HG03097 (cell line): Measurements from ENCODE around the gene EFTUD2.

ENCODE experiments used
- ATAC-seq: cut with Tn5 transposase; IDR thresholded peaks from one replicate; pipeline ENCODE4 v1.9.1; 2021; ENCODE audit not compliant: unreplicated experiment, low FRiP score

The EFTUD2 gene

DNA sequence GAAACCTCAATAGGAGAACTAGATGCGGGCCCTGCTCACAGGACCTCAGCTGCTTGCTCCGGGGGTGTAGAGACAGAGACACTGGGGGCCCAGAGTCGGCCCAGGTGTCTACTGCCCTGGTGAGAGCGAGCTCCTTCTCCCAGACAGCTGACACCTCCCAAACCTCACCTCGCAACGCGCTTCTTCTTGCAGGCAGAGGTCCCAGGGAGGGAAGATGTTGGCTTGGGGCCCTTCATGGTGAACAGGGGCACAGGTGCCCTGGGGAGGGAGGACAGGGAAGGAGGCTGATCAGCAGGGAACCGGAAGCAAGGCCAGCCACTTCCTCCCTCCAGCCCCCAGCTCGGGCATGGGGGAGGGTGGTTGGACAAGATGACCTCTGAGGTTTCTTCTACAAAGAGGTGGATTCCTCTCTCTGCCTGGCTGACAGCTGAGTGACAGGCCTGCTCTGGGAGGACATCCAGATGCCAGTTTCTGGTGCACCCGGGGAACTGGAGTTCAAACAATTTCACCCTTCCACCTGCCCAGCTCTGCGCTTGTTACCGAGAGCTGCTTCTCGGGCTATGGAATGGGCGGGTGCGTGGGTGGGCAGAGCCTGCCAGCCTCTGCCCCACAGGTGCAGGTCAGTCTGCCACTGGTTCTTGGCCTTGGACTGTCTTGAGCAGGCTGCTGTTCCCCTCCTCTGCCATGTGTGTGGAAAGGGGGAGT lies 27.7 kb upstream of the EFTUD2 start:
- ATAC-seq: no peak

DNA sequence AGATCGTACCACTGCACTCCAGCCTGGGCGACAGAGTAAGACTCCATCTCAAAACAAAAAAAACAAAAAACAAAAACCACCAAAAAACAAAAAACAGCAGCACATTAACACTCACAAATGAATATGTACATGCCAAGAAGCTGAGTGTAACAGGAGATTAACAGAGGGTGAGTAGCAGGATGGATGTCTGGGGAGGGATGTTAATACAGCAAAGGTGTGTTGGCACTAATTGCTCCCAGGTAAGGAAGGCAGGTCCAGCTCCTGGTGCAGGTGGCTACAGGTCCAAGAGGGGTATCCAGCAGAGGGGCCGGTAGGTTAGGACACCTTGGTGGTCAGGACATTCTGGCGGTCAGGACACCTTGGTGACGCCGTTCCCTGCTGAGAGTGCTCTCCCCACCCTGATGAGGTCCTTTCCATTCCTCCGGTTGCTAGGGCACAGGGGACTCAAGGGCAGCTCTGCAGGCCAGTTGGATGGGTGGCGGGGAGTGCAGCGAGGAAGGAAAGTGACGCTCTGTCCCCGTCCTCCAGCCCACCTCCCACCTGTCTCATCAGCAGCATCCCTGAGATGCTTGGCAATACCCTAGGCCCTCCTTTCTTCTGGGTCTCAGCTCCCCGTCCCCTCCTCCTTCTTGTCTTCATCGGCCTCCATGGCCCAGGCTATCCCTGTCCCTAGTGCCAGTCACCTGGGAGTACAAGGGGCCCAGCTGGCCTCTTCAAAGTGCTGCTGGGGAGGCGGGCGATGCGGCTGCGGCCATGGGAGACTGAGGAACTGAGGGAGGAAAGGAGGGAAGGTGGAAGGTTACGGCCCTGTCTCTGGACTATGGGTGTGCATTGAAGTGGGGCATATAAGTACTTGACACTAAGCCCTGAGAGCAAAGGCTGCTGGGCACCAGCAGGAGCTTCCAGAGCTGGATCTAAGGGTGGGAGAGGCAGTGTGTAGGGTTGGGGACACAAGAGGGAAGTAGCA lies 26.8 kb upstream of the EFTUD2 start:
- no peak for ATAC-seq

DNA sequence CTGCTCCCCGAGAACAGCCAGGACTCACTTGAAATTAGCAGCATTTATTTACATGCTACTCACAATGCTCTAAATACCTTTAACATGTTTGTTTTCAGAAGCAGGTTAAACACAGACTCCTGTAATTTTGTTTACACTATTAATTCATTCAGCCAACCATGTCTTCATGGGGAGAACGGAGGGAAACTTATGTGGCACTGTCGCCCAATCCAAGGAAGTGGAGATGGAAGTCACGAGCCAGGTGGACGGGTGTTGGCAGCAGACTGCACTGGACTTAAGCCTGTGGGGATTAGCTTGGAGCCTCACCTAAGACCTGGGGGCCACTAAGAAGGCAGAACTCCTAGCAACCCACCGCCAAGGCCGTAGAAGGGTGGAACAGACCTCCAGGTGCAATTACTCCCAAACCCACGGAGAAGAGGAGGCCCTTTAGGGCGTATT lies 24.9 kb upstream of the EFTUD2 start:
- ATAC-seq: no peak

DNA sequence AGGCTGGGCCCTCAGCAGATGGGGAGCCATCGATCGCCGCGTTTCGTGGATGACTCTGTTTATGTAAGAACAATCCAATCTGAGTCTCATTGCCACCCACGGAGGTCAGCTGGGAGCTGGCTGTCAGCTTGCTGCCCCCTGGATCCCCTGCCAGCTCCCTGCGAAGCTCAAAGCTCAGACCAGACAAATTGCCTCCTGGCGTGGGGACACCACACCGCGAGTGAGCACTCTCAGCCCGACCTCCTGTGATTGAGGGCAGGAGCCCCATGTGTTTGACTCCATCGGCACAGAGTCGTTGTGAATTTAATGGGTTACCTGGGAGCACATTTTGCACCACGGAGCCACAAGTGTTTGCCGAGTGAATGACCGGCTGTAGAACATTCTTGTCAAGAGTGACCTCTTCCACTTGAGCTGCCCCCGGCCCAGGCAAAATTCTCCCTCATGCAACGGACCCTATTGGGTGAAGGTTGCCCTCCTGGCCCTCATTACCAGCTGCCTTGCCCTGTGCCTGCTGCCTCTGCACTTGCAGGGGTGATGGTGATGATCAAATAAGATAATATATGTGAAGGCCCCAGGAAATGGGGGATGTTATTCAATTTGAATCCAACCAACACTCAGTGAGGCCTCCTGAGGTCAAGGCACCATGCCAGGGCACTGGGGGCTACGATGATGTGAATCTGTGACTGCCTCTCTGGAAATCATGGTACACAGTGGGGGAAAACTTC lies 23.7 kb upstream of the EFTUD2 start:
- no peak for ATAC-seq

DNA sequence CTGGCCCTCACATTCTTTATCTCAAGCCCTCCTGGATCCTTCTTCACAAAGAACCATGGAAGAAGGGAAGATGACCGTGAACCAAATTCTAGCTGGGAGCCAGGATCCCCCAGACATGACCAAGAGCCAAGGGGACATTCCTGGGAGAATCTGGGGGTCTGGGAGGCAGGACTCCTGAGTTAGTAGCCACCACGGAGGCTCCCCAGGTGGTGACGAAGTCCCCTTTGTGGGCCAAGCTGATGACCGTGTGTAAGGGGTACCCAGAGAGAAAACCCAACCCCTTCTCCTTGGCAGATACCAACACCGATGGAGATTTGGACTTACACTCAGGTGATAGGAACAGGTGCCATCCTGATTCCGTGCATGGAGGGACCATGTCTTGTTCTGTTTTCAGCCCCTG lies 22.9 kb upstream of the EFTUD2 start:
- ATAC-seq: no peak

DNA sequence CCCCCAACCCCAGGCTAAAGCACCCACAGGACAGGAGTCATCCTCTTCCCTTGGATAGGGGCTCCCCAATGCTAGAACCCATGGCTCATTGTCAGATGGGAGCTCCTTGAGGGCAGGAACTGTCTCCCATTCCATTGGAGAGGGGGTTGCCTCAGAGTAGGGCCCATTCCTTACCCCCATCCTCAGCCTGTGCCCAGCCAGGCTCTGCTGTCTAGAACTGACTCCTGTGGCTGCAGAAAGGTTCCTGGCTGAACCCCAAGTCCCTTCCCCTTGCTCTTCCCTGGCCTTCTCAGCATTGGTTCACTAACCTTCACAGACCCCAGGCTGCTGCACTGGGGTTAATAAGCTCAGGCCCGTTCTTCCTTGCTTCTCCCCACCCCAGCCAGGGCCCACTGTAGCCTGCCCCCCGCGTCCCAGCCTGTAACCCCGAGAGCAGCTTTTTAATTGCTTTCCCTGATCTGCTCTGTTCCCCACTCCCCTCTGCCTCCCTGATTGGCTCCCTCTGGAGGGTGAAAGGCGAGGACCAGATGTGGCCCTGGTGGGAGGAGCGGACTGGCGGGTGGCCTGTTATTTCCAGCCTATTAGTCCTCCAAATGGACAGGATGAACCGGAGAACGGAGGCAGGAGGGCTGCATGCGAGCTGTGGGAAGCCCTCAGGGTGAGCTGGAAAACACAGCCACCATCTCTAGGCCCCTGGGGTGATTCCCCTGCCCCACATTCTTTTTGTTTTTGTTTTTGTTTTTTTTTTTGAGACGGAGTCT lies 22.1 kb upstream of the EFTUD2 start:
- no peak for ATAC-seq

DNA sequence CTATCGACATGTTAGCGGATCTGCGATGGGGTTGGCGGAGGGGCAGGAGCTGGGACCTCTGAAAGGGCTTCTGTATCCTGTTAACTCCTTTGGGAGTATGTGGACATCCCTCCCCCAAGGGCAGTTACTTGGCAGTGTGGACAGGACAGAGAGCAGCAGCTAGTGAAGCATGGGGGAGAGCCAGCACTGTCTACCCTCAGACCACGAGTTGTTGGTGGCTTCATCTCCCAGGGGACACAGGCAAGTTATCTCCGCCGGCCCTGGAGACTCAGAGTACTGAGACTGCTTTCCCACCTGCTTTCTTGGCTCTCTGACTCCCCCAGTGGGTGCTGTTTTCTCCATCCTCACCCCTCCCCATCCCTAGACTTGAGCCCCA lies 21.3 kb upstream of the EFTUD2 start:
- ATAC-seq: no peak

DNA sequence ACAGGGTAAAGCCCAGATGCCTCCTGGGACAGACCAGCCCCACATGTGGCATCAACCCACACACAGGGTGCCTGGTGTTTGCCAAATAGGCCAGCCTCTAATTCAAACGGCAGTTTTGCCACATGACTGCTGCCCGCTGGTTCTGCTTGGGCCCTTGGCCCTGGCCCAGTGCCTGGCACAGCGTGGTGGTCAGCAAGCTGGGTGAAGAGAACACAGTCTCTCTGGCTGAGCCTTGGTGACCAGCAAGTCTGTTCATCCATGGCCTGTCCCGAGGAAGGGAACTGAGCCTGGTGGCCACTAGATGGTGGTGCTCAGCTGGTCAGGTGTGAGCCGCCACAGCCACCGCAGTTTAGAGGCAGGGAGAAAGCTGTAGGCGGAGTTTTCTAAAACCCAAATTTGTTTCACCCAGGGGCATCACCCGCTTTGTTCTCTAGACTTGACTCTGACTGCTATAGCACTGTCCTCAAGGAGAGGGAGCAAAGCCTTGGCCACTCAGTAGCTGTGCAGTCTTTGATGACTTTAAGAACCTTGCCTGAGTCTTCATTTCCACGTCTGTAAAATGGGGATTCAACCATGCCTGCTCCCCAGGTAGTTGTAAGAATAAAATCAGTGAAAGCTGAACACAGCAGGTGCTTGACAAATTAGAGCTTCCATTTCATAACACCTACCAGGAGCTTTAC lies 20.8 kb upstream of the EFTUD2 start:
- no peak for ATAC-seq

DNA sequence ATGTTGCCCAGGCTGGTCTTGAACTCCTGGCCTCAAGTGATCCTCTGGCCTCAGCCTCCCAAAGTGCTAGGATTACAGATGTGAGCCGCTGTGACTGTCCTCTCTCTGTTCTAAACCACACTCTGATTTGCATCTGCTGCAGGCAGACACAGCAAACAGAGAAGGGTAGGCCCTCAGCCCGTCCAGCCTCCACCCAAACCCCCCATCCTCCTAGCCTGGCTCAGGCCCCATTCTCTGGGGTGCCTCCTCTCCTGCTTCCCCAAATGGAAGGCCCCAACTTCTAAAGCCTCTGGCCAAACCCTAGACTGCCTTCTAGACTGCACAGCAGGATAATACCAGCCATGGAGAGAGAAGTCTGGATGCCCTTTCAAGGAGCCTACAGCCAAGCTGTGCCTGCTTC lies 20.2 kb upstream of the EFTUD2 start:
- no peak for ATAC-seq

DNA sequence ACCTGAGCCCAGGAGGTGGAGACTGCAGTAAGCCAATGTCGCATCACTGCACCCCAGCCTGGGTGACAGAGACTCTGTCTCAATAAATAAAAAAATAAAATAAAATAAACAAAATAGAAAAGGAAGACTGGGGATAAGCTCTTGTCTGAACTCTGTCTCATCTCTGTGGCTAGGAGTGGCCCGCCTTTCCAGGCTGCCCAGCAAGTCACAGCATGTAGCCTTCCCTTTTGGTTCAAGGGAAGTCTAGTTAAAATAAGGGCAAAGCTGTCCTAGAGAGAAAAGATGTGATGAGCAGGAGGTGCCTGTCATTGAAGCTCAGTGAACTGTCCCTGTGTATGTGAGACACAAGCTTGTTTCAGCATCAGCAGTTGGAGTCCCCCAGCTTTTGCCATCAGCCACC lies 18.8 kb upstream of the EFTUD2 start:
- ATAC-seq: no peak

DNA sequence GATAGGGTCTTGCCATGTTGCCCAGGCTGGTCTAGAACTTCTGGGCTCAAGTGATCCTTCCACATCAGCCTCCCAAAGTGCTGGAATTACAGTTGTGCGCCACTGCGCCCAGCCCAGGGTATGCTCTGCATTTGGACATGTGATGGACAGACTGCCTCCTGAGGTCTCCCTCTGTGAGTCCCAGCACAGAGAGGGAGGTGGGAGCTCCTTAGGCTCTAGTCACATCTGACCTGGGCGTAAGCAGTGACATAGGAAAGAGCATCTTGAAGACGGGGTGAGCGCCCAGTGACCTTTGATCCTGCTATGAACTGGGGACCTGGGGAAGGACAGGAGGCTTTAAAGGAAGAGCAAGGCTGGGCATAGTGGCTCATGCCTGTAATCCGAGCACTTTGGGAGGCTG lies 18.2 kb upstream of the EFTUD2 start:
- ATAC-seq: no peak

DNA sequence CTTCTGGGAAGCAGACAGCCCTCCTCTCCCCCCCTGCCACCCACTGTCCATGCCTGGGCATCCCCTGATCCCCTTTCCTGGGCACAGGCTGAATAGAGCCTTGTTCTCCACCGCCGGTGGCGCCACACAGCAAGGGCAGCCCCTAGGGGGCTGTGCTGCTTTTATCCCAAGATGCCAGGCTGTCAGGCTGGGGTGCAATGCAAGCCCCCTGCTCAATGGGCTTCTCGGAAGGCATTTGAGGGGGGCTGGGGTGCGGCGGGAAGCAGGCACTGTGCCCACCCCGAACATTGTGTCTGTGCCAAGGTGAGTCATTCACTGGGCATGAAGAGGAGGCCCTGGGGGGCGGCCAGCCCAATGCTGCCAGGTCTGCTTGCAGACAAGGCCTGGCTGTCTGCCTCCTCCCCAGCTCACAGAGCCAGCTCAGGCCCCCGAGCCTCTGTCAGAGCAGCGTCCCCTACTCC lies 17.6 kb upstream of the EFTUD2 start:
- ATAC-seq: no peak

DNA sequence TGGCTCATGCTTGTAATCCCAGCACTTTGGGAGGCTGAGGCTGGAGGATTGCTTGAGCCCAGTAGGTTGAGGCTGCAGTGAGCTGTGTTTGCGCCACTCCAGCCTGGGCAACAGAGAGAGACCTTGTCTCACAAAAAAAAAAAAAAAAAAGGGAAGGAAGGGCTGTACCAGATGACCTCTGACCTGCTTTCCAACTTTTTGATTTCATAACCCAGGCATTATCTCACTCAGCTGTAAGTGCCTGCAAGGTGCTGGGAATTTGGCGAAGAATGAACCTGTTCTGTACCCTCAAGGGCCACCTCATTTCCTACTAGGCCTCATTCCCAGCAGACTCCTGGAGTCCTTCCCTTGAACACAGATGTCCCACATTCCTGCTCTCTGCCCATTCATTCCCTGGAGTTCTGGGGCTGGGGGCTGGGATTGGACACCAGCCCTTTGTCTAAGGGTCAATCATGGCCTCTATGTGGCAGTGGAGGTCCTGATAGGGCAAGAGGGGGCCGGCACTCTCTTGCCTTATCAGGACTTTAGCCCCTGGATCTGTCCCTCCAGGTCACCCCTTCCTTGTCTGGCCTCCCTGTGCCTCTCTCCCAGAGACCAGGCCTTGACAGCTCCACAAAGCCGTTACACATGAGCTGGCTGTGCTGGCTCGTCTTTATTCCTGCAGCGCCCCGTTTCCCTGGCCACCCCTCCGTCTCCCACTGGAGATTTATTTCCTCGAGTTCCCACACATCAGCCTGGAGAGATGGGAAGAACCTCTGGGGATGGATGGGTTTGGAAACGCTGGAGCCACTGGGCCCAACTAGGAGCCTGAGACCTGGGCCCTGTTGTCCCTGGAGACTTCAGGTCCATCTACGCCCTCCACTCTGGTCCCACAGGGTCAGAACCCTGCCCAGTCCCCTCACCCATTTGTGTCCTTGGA lies 16.9 kb upstream of the EFTUD2 start:
- no peak for ATAC-seq

DNA sequence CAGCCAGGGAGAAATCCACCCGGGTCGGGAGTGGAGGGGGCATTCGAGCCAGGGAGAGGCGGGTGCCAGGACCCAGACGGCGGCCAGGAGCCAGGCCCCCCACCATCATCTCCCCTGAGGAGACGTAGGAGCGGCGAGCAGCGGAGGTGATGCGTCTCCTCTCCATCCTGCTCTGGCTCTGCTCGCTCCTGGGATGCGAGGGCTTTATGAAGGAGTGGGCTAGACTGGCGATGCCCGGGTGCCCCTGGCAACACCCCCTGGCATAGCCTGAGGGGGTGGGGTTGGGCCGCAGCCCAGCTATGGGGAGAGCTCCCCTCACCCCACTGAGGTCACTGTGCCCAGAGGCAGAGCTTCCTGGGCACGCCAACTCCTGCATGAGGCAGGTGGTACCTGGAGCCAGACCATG lies 16.1 kb upstream of the EFTUD2 start, which contains the start of gene GFAP:
Gene GFAP, minus strand, starts transcription at position 180 of the 406 bp plus-strand sequence. Its CDS starts 14 bp downstream, at position 166.
- no peak for ATAC-seq

DNA sequence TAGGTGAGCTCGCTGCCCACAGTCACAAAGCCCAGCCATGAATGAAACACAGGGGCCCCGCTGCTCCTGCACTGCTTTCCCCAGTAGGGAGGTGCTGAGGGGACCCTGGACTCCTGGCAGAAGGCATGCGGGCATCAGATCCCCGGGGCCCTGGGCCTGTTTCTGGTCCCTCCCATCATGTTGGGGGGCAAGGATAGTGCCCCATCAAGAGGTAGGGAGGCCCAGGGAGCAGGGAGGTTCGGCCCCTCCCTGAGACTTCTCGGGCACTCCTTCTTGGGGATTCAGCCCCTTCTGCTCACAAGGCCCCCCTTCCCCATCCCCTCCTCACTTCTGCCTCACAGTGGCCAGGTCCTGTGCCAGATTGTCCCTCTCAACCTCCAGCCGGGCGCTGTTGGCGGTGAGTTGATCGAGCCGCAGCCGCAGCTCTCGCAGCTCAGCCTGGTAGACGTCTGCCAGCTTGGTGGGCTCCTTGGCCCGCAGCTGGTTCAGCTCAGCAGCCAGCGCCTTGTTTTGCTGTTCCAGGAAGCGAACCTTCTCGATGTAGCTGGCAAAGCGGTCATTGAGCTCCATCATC lies 15.5 kb upstream of the EFTUD2 start:
- no peak for ATAC-seq

DNA sequence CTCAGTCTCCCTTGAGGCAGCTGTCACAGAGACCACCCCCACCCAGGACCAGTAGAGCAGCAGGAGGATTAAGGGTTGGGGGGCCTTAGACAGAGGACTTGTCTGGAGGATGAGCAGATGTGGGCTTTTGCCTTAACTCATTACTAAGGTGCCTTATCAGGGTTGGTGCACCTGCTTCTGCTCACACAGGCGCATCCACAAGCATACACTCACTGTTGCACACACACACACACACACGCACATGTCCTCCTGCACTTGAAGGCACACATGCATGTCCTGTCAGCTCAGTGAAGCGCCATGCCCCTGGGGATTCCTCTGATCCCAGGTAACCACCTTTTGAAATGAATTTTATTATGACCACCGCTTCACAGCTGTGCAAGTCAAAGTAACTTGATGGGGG lies 14.9 kb upstream of the EFTUD2 start:
- ATAC-seq: no peak

DNA sequence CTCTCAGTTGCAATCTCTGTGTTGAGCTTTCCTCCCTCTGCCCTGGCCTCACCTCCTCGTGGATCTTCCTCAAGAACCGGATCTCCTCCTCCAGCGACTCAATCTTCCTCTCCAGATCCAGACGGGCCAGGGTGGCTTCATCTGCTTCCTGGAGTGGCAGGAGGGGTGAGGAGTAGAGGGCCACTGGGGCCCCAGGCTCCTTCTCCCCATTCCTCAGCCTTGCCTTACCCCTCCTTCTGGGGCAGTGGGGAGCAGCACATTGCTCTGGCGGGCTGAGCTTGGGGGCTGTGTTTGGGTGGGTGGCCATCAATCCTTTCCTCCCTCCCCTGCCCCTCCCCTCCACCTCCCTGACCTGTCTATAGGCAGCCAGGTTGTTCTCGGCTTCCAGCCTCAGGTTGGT lies 14.4 kb upstream of the EFTUD2 start:
- ATAC-seq: no peak

DNA sequence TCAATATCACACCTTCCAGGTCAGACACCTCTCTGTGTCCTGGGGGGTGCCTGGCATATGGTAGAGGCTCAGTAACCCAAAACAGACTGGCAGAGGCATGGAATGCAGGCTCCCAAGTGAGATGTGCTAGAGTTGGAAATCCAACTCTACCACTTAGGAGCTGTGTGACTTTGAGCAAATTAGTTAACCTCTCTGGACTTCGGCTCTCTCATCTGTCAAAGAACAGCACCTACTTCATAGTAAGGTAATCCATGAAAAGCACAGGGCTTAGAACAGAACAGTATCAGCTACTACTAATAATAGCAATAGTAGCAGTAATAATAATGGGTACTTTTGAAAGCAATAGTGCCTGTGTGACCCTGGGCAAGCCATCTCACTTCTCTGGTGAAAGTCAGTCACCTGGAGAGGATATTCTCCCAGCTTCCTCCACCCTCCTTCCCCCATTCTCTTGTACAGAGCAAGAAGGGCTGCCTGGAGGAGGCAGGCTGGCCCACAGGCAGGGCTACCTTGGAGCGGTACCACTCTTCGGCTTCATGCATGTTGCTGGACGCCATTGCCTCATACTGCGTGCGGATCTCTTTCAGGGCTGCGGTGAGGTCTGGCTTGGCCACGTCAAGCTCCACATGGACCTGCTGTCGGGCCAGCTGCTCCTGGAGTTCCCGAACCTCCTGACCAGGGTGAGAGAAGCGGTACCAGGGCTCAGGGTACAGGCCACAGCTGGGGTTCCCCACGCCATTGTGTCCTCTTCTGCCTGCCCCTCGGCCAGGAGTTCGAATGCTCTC lies 13.7 kb upstream of the EFTUD2 start:
- ATAC-seq: no peak
